ENCODE measurements around the gene MGAT4C. TPM values are rescaled to one million over a fixed set of nuclear protein-coding genes. Genes with fewer than 3 reads are reported as not detected.
A peak's percentile ranks its signal among the peaks of the same experiment; 100 is the strongest.
"Not testable (repeated sequence)": the region's sequence is repeated elsewhere in the genome, so short reads cannot be mapped to it uniquely, and the experiment has no call there.

The MGAT4C gene
- total RNA-seq, 1 experiment from 2014 or later, result not detected

DNA sequence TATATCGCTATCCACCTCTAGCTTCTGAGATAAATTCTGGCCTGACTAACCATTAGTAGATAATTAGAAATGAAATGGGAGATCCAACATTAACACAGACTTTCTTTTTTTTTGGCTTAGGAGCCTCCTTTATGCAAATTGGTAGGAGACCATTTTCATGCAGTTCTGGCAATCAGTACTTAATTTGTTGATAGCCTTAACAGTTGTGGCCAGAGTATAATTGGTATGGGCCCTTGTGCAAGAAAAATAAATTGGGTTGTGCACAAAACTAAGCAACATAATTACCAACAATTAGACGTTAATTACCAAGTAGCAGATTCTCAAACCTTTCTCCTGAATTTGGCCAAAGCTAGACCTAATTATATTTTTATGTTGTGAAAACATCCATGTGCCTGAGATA lies 111.0 kb downstream of the MGAT4C start:
- in situ Hi-C loops (cut with HindIII; ENCODE audit: low sequenced_read_pairs), result no loop called here

DNA sequence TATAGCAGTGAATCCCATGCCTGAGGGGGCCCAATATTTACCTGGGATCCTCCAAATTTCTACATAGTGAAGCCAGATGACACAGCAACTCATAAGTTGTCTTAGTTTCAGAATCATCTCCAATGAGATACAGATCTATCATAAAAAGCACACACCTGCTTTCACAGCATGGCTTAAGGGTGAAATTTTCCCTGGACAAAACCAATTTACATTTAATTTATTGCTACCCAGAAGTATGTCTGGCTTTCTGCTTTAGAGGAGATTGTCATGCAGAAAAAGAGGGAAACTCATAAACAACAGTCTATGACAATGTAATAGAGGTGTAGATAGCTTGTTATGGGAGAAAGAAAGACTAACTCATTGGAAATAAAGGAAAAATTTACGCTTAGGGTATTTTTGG lies 113.0 kb downstream of the MGAT4C start:
- no peak for DNase-seq (ENCODE audit: low spot score)

More for the DNA sequence above, 111.0 kb downstream of the MGAT4C start:
- no peak for DNase-seq (ENCODE audit: low spot score)

DNA sequence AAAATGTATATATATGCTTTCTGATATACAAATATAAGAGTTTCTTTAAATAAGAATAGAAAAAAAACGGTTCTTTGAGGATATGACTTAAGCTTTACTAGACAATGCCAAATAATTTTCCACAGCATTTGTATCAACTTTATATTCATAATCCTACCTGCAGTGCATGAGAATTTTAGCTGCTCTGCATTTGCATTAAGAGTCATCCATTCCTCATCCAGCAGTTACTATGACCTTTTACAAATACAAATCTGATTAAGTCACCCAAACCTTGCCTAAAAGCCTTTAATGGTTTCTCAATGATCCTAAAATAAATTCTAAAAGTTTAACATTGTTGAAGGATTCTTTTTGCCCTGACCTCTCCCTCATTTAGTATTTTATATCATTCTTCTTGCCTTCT lies 116.5 kb downstream of the MGAT4C start:
- in situ Hi-C loops (cut with HindIII; ENCODE audit: low sequenced_read_pairs), result no loop called here
- no peak for DNase-seq (ENCODE audit: low spot score)

More for the DNA sequence above, 113.0 kb downstream of the MGAT4C start:
- in situ Hi-C loops (cut with HindIII; ENCODE audit: low sequenced_read_pairs), result no loop called here

DNA sequence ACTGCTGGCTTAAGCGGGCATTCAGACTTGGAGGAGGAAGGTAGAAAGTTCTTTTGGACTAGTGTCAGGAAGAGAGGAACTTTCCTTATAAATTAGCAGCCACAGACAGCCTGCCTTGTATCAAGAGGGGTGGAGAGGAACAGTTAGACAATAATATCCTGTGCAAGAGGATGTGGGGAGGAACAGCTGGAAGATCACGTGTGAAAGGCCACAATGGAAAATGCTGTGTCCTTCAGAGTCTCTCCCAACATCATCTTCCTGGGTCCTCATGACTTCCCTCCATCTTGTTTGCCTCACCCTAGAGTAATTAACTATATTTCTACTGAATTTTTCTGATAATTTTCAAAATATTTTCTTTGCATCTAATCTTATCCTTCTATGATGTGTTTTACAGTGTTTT lies 117.4 kb downstream of the MGAT4C start:
- in situ Hi-C loops (cut with HindIII; ENCODE audit: low sequenced_read_pairs), result no loop called here
- no peak for DNase-seq (ENCODE audit: low spot score)

DNA sequence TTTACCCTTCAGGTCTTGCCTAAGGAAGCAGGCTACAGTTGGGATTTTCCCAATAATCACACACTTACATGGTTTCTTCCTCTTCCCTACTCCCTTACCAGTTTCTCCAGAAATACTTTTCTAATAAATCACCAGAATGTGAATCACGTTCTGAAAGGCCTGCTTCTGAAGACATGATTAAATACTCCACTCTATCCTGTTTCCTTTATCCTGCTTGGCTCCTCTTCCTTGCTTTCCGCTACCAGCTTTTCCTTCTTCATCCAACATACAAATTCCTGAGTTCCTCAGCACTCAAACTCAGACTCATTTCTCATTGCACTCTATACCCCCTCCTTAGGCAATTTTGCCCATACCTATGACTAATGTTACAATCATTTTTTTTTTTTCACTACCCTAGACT lies 118.3 kb downstream of the MGAT4C start:
- in situ Hi-C loops (cut with HindIII; ENCODE audit: low sequenced_read_pairs), result no loop called here
- DNase-seq (ENCODE audit: low spot score), result no peak

DNA sequence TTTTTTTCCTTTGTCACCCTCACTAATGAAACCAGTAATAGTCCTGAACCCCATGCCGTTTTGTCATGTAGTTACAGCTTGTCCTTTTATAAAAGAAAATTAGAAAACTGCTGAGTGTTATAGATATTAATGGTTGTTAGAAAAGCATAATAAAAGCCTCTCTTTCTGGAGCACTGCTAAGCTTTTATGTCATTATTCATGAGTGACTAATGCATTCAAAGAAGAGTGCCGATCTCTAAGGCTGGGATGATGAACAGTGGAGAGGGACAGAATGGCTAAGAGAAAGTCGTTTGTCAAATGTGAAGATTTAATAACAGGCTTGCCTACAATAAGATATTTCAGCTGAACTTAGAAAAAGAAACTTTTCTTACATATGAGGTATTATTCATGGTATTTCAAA lies 121.6 kb downstream of the MGAT4C start:
- in situ Hi-C loops (cut with HindIII; ENCODE audit: low sequenced_read_pairs), result no loop called here

GRCh38 chr12:86126900-86127299 lies 129.3 kb downstream of the MGAT4C start:
- in situ Hi-C loops (cut with HindIII; ENCODE audit: low sequenced_read_pairs); DNase-seq (ENCODE audit: low spot score): not testable (repeated sequence)

More for the DNA sequence above, 121.6 kb downstream of the MGAT4C start:
- DNase-seq (ENCODE audit: low spot score), result no peak

DNA sequence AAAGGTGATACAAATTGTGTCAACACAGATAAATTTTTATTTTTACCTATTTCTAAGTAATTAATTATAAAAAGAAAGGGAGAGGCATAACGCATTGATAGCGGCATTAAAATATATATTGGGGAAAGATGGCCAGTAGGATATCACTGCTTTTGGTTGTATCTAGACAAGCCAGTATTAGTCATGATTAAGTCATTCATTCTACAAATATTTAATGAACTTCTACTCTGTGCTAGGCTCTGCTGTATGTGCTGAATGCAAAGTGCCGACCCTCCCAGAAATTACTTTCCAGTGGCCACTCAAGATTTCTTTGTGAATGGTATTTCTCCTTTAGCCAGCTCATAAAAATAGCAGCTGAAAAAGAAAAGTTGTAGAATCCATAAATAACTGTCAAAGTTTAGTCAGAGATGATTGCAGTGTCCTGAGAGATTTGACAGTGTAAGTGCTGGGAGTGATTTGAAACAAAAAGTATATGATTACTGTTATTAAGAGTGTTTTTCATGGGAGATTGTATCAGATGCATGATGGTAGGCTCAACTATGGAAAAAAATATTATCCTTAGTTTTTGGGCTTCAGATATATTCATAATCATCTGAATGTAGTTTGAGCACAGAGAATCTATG lies 133.2 kb downstream of the MGAT4C start:
- in situ Hi-C loops (cut with HindIII; ENCODE audit: low sequenced_read_pairs), result no loop called here
- no peak for DNase-seq (ENCODE audit: low spot score)

DNA sequence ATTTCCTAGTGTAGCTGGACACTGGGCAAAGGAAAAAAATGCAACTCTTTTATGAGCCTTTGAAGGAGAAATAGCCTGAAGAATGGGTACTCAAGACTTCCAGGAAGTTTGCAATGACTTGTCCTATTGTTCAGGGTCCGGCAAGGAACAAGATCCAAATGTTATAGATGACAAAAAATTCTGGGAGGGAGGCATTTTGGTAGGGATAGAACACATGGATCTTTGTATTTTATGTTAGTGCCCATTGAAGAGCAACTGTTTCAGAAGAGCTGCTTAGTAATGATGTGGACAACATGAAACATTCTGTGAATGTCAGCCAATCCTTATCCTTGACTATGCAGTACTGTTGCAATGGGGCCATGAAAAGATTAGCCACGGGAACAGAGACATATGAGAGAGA lies 138.0 kb downstream of the MGAT4C start:
- in situ Hi-C loops (cut with HindIII; ENCODE audit: low sequenced_read_pairs), result no loop called here
- DNase-seq (ENCODE audit: low spot score), result no peak

GRCh38 chr12:86117711-86118110 lies 138.5 kb downstream of the MGAT4C start:
- in situ Hi-C loops (cut with HindIII; ENCODE audit: low sequenced_read_pairs), result no loop called here
- DNase-seq (ENCODE audit: low spot score), result no peak

DNA sequence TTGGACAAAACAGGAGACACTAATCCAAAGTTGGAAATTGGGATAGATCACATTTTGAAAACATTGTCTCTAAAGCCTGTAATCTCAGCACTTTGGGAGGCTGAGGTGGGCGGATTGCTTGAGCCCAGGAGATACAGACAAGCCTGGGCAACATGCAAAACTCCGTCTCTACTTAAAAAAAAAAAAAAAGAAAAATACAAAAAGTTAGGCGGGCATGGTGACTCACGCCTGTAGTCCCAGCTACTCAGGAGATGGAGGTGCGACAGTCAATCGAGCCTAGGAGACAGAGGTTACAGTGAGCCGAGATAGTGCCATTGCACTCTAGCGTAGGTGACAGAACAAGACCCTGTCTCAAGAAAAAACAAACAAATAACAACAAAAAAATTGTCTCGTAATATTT lies 152.1 kb downstream of the MGAT4C start:
- in situ Hi-C loops (cut with HindIII; ENCODE audit: low sequenced_read_pairs), result no loop called here

DNA sequence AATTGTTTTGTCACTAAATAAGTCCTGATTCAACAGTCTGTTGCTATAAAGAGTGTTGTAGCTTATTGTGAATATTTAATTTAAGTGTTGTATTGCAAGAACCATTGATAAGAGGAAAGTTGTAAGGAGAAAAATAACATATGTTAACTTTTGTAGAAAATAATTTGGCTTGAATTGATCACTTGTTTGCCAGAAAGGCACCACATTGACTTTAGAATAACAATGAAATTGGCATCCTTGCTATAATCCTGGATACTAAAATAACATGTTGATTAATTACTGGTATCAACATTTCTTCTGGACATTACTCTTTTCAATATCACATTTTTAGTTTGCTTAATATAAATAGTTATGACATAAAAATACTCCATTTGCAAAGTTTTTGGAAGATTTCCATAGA lies 159.0 kb downstream of the MGAT4C start:
- no peak for DNase-seq (ENCODE audit: low spot score)
- in situ Hi-C loops (cut with HindIII; ENCODE audit: low sequenced_read_pairs), result no loop called here

More for the DNA sequence above, 152.1 kb downstream of the MGAT4C start:
- DNase-seq (ENCODE audit: low spot score), result no peak

GRCh38 chr12:86091681-86092080 lies 164.5 kb downstream of the MGAT4C start:
- in situ Hi-C loops (cut with HindIII; ENCODE audit: low sequenced_read_pairs), result no loop called here
- DNase-seq (ENCODE audit: low spot score), result no peak

GRCh38 chr12:86081843-86082242 lies 174.3 kb downstream of the MGAT4C start:
- in situ Hi-C loops (cut with HindIII; ENCODE audit: low sequenced_read_pairs), result no loop called here
- DNase-seq (ENCODE audit: low spot score), result peak; percentile 9

DNA sequence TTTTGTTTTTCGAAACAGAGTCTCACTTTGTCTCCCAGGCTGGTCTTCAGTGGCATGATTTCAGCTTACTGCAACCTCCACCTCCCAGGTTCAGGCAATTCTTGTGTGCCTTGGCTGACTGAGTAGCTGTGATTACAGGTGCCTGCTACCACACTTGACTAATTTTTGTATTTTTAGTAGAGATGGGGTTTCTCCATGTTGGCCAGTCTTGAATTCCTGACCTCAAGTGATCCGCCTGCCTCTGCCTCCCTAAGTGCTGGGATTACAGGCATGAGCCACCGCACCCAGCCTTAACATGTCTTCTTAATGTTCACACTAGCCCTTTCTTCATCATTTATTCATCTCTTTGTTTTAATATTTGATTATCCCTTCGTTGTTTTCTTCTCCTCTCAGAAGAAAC lies 197.1 kb downstream of the MGAT4C start:
- DNase-seq (ENCODE audit: low spot score); in situ Hi-C loops (cut with HindIII; ENCODE audit: low sequenced_read_pairs): not testable (repeated sequence)

- in situ Hi-C loops (cut with HindIII; ENCODE audit: low sequenced_read_pairs), result no loop called here
These were observed 198.9 kb downstream of the MGAT4C start for GRCh38 chr12:86057092-86057845.

GRCh38 chr12:86052921-86053320 lies 203.3 kb downstream of the MGAT4C start:
- in situ Hi-C loops (cut with HindIII; ENCODE audit: low sequenced_read_pairs), result no loop called here
- DNase-seq (ENCODE audit: low spot score), result no peak

More at GRCh38 chr12:86057092-86057845, 198.9 kb downstream of the MGAT4C start:
- no peak for DNase-seq (ENCODE audit: low spot score)

DNA sequence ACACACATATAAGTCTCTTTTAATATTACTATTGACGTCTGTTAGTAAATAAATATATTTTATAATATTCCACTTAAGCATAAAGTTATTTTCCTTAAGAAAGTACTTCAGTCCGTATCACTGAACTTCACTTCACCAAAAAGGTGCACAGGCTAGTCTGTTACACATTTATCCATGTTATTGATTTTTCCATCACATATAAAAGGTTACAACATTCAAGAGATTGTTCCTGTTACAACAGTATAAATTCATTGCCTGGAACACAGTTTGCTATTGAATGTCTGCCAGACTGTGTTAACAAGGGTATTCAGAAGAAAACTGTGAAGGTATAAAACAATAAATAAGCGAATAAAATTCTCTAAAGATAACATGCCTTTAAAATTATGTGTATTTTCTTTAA lies 206.2 kb downstream of the MGAT4C start:
- DNase-seq (ENCODE audit: low spot score), result no peak
- in situ Hi-C loops (cut with HindIII; ENCODE audit: low sequenced_read_pairs), result no loop called here

DNA sequence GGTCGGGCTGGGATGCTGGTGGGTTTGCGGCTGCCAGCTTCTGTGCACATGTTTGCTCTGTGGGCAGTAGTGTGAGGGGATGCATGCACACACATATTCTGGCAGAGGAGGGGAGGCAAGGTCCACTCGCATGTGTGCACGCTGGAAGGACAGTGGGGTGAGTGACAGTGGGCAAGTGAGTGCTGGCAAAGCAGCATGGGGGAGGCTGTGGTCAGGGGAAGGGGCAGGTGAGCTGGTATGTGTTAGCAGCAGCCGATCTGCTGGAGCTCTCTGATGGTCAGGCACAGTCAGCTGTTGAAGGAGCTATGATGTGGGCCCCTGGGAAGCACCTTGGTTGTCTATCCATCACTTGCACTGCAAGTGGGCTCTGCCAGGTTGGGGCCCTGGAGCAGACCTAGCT lies 211.8 kb downstream of the MGAT4C start:
- in situ Hi-C loops (cut with HindIII; ENCODE audit: low sequenced_read_pairs), result no loop called here
- no peak for DNase-seq (ENCODE audit: low spot score)

DNA sequence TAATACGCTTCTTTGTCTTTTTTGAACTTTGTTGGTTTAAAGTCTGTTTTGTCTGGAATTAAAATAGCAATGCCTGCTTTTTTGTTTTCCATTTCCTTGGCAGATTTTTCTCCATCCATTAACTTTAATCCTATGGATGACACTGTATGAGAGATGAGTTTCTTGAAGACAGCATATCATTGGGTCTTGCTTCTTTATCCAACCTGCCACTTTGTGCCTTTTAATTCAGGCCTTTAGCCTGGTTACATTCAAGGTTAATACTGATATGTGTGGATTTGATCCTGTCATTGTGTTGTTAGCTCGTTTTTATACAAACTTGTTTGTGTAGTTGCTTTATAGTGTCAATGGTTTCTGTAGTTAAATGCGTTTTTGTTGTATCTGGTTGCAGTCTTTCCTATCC lies 214.1 kb downstream of the MGAT4C start:
- in situ Hi-C loops (cut with HindIII; ENCODE audit: low sequenced_read_pairs), result no loop called here
- DNase-seq (ENCODE audit: low spot score), result no peak

DNA sequence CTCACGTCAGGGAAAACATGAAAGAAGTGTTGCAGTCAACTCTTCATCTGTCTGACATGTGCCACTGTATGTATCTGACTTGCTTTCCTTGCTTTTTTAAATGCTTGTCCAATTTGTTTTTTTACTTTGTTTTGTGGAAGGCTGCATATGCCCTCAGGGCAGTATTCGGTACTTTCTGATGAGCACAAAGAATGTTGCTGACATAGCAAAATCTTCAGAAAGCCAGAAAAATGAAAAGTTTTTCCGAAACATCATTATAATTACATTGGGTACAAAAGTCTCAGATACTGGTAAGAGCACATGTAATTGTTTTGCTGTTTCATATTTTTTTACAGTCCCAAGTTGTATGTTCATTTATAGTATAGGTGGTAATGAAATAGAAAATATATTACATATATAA lies 237.8 kb downstream of the MGAT4C start:
- DNase-seq (ENCODE audit: low spot score), result no peak
- in situ Hi-C loops (cut with HindIII; ENCODE audit: low sequenced_read_pairs), result no loop called here
